DND-41 (cell line): ENCODE measurements around the gene SFT2D1.

ENCODE experiments used
- ATAC-seq: fragments of 200-7000 bp; cut with Tn5 transposase; 3 replicates; pipeline ENCODE4 v1.9.1; 2021; ENCODE audit warnings: low read depth; ENCODE audit not compliant: insufficient read depth
- DNase-seq: peaks from one replicate; pipeline ENCODE4 v3.0.0-alpha.2; 2020
- H2AFZ ChIP-seq: 2 replicates; pipeline ENCODE4 v1.6.0; 2012; ENCODE audit warnings: low read depth, low read length
- H3K27ac ChIP-seq: 2 replicates; pipeline ENCODE4 v1.5.1; 2012; ENCODE audit warnings: low read length, inconsistent platforms
- H3K27me3 ChIP-seq: fragments of 200-600 bp; sonication (generic); 2 replicates; pipeline ENCODE4 v1.6.0; 2012; ENCODE audit warnings: low read length, mild to moderate bottlenecking, inconsistent platforms; ENCODE audit not compliant: insufficient read depth, poor library complexity
- H3K36me3 ChIP-seq: 2 replicates; pipeline ENCODE4 v1.5.1; 2012; ENCODE audit warnings: low read length, inconsistent platforms; ENCODE audit not compliant: insufficient read depth
- H3K4me1 ChIP-seq: 2 replicates; pipeline ENCODE4 v1.5.1; 2012; ENCODE audit warnings: mild to moderate bottlenecking, low read length; ENCODE audit not compliant: insufficient read depth
- H3K4me2 ChIP-seq: 2 replicates; pipeline ENCODE4 v1.6.0; 2012; ENCODE audit warnings: mild to moderate bottlenecking, moderate library complexity, low read length, inconsistent platforms; ENCODE audit not compliant: insufficient read depth
- H3K4me3 ChIP-seq, 2 experiments: fragments of 200-600 bp in 1 of 2; shearing (Covaris generic) in 1 of 2; 2 replicates each; pipeline ENCODE4 v1.5.1; 2012 to 2016; ENCODE audit warnings: inconsistent platforms in 2 of 2, low read length in 2 of 2, mild to moderate bottlenecking in 2 of 2, low read depth in 1 of 2, moderate library complexity in 1 of 2
- H3K79me2 ChIP-seq: 2 replicates; pipeline ENCODE4 v1.6.0; 2012; ENCODE audit warnings: low read length, inconsistent platforms; ENCODE audit not compliant: insufficient read depth
- H3K9ac ChIP-seq: 2 replicates; pipeline ENCODE4 v1.6.0; 2012; ENCODE audit warnings: low read depth, mild to moderate bottlenecking, inconsistent platforms, low read length, moderate library complexity
- H3K9me3 ChIP-seq: 2 replicates; pipeline ENCODE4 v1.5.1; 2012; ENCODE audit warnings: low read length, moderate library complexity, mild to moderate bottlenecking, inconsistent platforms; ENCODE audit not compliant: insufficient read depth, severe bottlenecking
- H4K20me1 ChIP-seq: 2 replicates; pipeline ENCODE4 v1.6.0; 2012; ENCODE audit warnings: low read length; ENCODE audit not compliant: insufficient read depth
- EZH2 ChIP-seq: IDR thresholded peaks from 3 replicates; pipeline ENCODE4 v1.6.1; 2012; ENCODE audit warnings: borderline replicate concordance, low read depth, mild to moderate bottlenecking, moderate library complexity, low read length, inconsistent platforms; ENCODE audit not compliant: severe bottlenecking
- TF ChIP-seq, protein P1 (sequence below): IDR thresholded peaks from 2 replicates; pipeline ENCODE4 v1.5.1; 2012; ENCODE audit warnings: borderline replicate concordance, low read length, moderate library complexity, mild to moderate bottlenecking; ENCODE audit not compliant: poor library complexity, severe bottlenecking; ENCODE audit errors: extremely low read depth

Gene SFT2D1

DNA sequence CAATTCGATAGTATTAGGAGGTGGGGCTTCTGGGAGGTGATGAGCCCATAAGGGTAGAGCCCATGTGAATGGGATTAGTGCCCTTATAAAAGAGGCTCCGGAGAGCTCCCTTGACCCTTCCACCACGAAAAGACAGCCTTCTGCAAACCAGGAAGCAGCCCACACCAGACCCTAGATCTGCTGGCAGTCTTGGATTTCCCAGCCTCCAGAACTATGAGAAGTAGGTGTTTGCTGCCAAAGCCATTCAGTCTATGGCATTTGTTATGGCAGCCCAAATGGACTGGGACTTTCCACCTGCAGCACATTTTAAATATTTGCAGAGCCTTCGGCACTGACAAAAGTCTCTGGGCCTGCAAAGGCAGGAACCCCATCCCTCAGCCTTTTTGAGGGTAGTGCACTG lies 11.8 kb upstream of the SFT2D1 start:
- no peaks in the 10 kb centered on the region for H4K20me1 ChIP-seq
- DNase-seq (no peak), ATAC-seq (no peak)
- H3K27ac ChIP-seq = no peak overlapping the region
- no peaks in the 10 kb centered on the region for H3K9me3 ChIP-seq
- TF ChIP-seq, protein P1, sequence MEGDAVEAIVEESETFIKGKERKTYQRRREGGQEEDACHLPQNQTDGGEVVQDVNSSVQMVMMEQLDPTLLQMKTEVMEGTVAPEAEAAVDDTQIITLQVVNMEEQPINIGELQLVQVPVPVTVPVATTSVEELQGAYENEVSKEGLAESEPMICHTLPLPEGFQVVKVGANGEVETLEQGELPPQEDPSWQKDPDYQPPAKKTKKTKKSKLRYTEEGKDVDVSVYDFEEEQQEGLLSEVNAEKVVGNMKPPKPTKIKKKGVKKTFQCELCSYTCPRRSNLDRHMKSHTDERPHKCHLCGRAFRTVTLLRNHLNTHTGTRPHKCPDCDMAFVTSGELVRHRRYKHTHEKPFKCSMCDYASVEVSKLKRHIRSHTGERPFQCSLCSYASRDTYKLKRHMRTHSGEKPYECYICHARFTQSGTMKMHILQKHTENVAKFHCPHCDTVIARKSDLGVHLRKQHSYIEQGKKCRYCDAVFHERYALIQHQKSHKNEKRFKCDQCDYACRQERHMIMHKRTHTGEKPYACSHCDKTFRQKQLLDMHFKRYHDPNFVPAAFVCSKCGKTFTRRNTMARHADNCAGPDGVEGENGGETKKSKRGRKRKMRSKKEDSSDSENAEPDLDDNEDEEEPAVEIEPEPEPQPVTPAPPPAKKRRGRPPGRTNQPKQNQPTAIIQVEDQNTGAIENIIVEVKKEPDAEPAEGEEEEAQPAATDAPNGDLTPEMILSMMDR = no peak
- no peak for TF ChIP-seq EZH2
- H2AFZ ChIP-seq = no peak overlapping the region
- no peak overlapping the region for H3K9ac ChIP-seq
- peaks cover 4% of the 10 kb centered on the region for H3K27me3 ChIP-seq
- H3K36me3 ChIP-seq = no peaks in the 10 kb centered on the region
- no peaks in the 10 kb centered on the region for H3K79me2 ChIP-seq
- no peak overlapping the region for H3K4me2 ChIP-seq
- no peaks in the 10 kb centered on the region for H3K4me1 ChIP-seq
- H3K4me3 ChIP-seq = no peak overlapping the region

DNA sequence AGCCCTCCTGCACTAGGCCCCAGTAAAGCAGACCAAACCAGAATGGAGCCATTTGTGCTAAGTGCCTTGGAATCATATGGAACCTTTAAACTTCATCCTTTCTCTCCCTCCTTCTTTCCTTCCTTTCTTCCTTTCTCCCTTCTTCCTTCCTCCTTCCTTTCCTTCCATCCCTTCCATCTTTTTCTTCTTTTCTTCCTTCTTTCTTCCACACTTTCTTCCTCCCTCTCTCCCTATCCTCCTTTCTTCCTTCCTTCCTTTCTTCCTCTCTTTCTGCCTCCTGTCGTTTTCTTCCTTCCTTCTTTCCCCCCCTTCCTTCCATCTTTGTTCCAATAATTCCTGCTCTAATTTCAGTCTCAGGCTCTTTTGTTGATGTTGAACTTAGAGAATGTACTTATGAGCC lies 11.2 kb upstream of the SFT2D1 start:
- Histone ChIP-seq H3K4me2 (no peak overlapping the region), H3K36me3 (no peaks in the 10 kb centered on the region), H2AFZ (no peak overlapping the region), H3K27ac (no peak overlapping the region), H3K9ac (no peak overlapping the region), H3K4me3 (no peak overlapping the region), H3K9me3 (no peaks in the 10 kb centered on the region), H3K4me1 (no peaks in the 10 kb centered on the region), H4K20me1 (no peaks in the 10 kb centered on the region), H3K27me3 (peaks cover 4% of the 10 kb centered on the region), H3K79me2 (no peaks in the 10 kb centered on the region)
- TF ChIP-seq, protein P1 = no peak
- no peak for TF ChIP-seq EZH2
- ATAC-seq (no peak), DNase-seq (no peak)

DNA sequence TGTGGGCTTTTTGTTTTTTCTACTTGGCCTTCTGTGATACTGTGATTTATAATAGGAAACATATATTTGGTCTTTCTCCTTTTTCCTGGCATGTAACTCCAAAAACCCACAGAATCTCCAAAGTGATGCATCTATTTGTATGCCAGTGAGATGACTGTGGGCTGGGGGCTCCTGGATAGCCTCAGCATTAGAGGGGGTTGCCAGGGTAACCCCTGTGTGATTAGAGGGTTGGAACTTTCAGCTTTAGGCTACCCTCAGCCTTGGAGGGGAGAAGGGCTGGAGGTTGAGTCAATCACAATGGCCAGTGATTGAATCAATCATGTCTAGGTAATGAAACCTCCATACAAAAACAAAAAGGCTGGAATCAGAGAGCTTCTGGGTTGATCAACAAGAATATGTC lies 10.6 kb upstream of the SFT2D1 start:
- ATAC-seq = no peak
- TF ChIP-seq EZH2 = no peak
- TF ChIP-seq, protein P1 = no peak
- H3K4me1 ChIP-seq = no peaks in the 10 kb centered on the region

More for the DNA sequence above, 10.6 kb upstream of the SFT2D1 start:
- no peak for DNase-seq
- Histone ChIP-seq H3K27me3 (peaks cover 4% of the 10 kb centered on the region), H3K4me2 (no peak overlapping the region), H4K20me1 (no peaks in the 10 kb centered on the region), H3K4me3 (no peak overlapping the region), H3K79me2 (no peaks in the 10 kb centered on the region), H3K36me3 (no peaks in the 10 kb centered on the region), H3K9me3 (no peaks in the 10 kb centered on the region), H3K9ac (no peak overlapping the region), H2AFZ (no peak overlapping the region), H3K27ac (no peak overlapping the region)
